SU-DHL-6 (cell line): ENCODE measurements around the gene NENF.

Experiments used
- CTCF ChIP-seq: fragments of 200-600 bp; sonication (generic); IDR thresholded peaks from one replicate; pipeline ENCODE4 v1.5.1; 2017; ENCODE audit warnings: antibody characterized with exemption, mild to moderate bottlenecking, low read length, moderate library complexity; ENCODE audit not compliant: insufficient read depth, poor library complexity, severe bottlenecking
- EZH2phosphoT487 ChIP-seq: fragments of 200-600 bp; sonication (generic), shearing (Covaris generic); conservative IDR thresholded peaks from 2 replicates; pipeline ENCODE4 v1.6.1; 2018; ENCODE audit warnings: mild to moderate bottlenecking, antibody characterized with exemption, low read length, moderate library complexity, mixed read lengths

- TF ChIP-seq CTCF (no peak), EZH2phosphoT487 (no peak)
These were observed 43.6 kb upstream of the NENF start for GRCh38 chr1:212388985-212389716.
